NCI-H510A treated with DMSO at 0.1 percent for 48 hours (cell line): ENCODE measurements around the gene HSPG2.
"Not testable (repeated sequence)": the region's sequence is repeated elsewhere in the genome, so short reads cannot be mapped to it uniquely, and the experiment has no call there.

ENCODE experiments used
- DNase-seq: peaks from one replicate; lab custom pipeline; 2025; lab: John Stamatoyannopoulos, UW

The HSPG2 gene

DNA sequence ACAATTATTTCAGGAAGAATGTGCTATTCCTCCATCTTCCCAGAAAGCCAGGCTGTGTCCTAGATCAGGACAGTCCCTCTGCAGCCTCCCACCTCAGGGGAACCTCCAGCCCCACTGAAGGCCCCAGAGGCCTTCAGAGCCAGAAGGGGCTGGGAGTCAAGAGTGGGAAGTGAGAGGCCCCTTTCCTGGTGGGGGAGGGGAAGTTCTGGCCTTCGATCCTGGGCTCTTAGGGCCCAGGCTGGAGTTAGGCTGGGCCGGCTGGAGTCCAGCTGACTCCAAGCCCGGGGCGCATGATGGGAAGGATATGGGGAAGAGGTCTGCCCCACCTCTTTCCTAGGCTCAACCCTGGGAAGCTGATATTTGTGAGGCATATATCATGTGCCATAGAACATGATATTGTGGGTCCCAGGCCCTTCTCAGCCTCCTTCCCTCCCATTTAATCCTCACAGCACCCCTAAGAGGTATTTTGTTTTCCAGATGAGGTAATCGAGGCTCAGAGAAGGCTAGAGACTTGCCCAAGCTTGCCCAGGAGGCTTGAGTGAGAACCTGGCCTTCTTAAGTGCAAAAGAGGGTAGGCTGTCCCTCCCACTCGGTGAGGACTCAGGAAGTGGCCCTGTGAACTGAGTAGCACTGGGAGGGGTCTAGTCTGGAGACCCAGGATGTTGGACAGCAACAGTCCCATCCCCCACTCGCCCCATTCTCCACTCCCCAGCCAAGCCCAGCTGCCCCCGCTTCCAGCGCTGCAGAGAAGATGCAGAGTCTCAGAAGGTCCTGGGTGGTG lies 18.6 kb upstream of the HSPG2 start:
- DNase-seq = peak; percentile 18

DNA sequence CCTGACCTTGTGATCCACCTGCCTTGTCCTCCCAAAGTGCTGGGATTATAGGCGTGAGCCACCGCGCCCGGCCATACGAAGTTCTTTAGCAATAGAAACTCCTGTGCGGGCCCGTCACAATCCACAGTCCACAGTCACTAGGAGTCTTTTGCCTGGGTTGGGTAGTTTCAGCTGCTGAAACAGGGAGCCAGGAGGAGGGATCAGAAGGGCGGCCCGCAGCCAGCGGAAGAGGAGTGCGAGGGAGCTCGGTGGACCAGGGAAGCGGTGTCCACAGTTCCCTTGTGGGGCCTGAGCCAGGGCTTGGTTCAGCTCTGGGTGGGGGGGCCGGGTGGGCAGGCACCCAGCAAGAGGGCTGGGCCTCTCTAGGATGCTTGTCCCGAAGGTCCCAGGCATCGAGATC lies 17.9 kb upstream of the HSPG2 start:
- DNase-seq = no peak

DNA sequence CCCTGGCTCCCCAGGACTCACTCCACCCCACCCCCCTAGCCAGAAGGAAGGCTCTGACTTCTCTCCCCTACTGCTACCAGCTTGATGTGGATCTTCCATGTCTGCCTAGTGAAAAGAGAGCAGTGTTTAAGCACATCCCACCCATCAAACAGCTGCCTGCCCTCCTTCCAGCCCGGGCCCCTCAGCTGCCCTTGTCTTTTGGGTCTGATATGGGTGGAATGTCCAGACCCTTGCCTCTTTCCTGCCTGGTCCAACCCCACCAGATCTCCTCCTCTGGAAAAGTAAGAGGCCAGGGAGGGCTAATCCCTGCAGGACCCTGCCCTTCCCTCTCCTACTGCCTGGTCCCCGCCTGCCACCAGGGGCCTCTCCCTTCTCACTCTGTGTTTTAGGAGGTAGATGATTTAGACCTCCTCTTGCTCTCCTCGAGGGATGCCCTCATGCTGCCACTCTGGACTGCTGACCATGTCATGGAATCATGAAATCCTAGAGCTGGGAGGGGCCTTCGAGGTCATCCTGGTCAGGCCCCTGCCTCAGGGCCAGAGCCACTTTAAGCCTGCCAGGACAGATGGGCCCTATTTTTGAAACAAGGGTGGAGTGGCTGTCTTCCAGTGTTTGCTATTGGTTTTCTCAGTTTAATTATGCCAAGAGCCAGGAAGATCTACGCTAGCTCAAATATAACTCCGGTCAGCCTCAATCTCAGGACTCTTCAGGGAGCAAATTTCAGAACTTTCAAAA lies 15.8 kb upstream of the HSPG2 start:
- no peak for DNase-seq

DNA sequence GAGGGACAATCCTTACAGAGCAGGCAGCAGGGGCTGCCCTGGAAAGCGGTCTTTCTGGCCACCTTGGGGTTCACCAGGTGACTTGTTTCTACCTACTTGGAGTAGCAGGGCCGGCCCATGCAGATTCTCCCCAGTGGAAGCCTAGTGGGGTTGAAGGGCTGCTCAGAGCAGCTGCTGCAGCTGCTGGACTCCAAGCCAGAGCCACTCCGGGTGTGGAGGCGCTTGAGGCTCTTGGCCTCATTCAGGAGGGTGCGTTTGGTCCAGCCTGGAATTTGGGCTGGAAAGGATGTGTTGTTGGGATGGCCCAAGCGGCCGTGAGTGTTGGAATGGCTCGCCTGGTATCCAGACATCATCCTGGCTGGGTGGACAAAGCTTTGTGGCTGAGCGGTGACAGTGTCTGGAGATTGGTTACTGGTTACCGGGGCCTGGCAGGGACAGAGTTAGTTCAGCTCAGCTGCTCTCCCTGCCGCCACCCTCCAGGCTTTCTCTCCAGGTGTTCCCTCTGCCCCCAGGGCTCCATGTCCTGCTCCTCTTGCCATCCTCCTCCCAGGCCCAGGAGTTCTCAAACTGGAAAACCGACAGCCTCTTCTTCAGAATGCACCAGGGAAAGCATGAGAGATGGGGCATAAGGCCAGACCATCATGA lies 14.2 kb upstream of the HSPG2 start:
- no peak for DNase-seq

DNA sequence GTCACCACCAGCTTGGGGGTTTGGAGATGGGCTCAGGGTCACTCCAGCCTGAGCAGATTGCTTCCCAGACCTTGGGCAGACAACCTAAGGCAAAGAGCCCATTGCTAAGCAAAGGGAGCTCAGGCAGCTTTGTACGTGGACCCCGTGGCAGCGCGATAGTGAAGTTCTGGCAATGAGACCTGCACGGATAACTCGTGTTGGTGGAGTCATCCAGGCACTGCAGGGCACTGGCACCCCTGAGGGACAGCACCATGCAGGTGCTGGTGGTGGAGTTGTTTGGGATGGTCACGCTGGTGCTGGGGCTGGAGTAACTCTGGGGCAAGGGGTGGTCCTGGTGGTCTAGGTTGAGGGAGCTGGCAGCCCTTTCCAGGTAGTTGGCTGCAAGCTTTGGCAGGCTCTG lies 13.6 kb upstream of the HSPG2 start:
- DNase-seq = no peak

DNA sequence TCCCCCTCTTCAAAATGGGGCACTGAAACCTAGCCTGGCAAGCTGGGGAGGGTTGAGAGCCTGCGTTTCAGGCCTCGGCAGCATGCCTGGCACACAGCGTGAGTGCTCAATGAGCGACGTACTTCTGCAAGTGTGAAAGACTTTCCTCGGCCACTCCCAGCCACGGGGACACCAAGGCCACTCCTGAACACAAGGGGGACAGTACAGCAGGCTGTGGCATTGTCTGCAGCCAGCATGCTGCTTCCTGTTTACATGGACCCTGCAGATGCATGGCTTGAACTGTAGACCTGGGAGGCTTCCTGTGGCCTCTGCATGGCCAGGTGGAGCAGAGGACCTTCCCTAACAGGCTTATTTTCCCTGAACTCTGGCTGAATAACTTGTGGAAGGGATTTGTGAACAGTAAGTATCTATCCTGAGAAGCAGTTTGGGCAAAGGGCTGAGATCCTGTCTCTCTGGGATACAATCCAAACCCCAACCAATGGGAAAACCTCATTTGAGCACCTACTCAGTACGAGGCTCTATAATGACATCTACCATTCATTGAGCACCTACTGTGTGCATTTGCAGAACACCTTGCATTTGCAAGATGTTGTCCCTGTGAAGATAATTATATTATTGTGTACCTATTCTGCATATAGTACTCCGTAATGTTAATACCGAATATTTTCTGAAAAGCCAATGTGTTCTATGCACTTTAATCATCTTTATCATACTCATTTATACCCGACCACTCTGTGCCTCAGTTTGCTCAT lies 9.9 kb upstream of the HSPG2 start:
- no peak for DNase-seq

DNA sequence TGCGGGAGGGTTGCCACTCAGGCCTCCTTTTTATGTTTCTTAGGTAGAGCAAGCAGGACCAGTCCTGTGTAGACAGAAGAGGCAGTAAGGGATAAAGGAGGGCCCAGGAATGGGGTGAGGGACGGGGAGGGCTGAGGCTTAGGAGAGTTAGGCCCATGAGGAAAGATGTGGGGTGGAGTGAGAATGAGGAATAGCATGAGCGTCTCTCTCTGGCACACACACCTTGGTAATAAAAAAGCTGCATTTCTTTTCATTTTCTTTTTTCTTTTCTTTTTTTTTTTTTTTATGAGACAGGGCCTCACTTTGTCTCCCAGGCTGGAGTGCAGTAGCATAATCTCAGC lies 7.6 kb upstream of the HSPG2 start:
- DNase-seq = no peak

DNA sequence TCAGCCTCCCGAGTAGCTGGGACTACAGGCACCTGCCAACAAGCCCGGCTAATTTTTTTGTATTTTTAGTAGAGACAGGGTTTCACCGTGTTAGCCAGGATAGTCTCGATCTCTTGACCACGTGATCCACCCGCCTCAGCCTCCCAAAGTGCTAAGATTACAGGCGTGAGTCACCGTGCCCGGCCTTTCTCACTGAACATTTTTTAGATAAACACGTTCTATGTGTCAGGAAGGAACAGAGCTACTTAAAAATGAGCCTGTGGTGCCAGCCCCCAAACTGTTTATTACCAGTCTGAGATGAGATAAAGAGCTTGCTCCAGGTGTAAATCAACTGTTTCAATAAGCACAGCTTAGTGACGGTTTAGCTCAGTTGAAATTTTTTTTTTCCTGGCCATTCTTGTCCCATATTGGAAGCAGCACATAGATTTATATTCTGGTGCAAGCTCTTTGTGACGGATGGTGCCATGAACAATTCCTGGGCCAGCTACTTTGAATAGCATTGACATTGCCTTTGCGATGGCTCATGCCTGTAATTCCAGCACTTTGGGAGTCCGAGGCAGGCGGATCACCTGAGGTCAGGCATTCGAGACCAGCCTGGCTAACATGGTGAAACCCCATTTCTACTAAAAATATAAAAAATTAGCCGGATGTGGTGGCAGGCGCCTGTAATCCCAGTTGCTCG lies 6.0 kb upstream of the HSPG2 start:
- DNase-seq = not testable (repeated sequence)

DNA sequence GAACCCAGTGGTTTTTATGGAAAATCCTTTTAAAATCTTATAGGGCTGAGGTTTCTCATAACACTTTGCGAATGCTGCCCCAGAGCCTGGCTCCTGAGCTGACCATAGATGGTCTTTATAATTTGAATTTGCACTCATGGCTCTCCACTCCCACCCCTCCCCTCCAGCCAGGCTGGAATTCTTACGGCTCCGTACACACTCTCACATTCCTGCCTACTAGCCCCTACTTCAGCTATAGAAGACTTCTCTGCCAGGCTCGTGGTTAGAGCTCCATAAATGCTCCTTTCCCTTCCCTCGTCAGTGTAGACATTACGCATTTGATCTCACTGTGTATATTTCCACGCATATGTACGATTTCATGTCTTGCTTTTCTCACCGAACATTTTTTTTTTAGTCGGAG lies 5.4 kb upstream of the HSPG2 start:
- no peak for DNase-seq

DNA sequence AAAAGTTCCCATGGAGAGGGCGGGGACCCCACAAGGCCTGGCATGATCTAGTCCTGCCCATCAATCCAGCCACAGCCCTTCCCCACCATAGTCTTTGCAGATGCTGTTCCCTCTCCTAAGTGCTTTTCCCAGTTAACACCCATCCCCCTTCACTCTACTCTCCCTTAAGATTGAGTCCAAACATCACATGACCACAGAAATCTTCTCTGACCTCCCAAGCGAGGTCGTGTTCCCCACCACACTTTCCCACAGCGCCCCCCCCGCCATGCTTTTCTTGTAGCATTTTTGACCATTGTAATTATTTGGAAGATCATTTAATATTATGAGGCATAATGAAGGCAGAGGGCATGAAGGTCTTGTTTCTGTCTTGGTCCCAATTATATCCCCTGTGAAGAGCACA lies 4.3 kb upstream of the HSPG2 start:
- no peak for DNase-seq

DNA sequence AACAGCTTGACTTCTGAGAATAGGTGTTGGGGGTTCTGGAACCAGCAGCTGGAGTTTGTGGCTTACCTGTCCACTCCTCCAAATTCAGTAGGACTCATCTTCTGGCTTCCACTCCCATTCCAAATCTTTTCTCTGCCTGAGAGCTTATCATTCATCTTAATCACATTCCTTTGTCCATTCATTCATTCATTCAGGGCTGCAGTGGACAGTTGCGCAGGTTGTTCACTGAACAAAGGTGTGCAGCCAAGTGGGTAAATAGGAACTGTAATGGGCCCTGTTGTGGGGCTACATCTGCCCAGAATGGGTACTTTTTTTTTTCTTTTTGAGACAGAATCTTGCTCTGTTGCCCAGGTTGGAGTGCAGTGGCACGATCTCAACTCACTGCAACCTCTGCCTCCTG lies 3.4 kb upstream of the HSPG2 start:
- DNase-seq = no peak

DNA sequence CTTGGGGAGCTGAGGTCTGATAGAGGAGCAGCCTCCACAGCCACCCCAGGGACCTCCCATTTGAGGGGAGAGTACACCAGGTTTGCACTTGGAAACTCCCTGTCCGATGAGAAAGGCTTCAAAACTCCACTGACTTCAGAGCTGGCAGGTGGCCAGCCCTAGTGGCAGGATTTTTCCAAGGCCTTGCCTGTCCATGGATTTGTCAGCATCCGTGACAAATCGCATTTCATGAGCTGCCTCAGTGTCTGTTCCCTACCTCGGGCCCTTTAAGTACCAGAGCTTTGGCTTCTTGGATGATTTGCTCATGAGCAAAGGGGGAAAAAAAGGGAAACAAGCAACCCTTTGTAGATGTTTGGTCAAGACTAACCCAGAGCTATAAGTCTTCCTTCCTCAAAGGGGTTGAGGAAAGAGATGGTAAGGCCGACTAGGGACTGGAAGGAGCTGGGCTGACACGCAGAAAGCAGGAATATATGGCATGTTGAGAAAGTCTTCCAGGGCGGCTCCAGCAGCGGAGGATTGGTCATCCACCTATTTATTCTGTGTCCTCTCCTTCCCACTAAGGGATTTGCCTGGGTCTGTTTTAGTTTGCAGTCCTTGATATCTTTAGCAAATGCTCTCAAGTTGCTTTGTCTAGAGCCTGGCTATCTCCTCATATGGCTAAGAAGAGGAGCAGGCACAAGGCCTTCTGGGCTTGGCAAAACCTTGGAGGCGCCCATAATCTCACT lies 2.7 kb upstream of the HSPG2 start:
- peak; percentile 21 for DNase-seq

DNA sequence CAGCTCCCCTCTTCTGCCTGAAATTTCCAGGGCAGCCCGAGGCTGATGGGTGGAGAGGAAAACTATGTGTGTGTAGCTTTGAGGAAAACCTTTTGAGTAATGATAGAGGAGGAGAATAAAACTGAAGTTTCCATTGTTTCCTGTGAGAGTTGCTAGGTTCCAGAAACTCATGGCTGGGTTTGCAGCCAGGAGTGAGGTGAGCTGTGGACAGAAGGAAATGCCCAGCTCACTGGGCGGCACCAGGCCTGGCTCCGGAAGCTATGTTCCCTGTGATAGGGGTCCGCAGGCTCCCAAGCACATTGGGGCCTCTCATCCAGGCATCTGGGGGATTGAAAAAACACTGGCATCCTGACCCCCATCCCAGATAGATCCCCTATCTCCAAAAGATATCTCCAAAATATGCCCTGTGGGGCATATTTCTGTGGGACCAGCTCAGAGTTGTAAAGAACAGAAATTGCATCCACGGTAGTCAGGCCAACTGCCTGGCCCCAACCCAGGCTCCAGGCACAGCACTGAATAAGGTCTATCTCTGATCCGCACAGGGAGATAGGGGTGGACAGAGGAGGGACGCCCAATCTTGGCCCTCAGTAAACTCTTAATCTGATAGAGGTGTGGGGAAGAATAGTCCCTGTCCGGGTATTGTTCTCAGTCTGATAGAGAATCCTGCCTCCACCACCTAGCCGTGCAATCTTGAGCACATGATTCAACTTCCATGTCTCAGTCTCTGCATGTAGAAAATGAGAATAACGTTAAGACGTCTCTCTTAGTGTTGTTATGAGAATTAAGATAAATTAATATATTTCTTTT lies 1.8 kb upstream of the HSPG2 start:
- DNase-seq = no peak

DNA sequence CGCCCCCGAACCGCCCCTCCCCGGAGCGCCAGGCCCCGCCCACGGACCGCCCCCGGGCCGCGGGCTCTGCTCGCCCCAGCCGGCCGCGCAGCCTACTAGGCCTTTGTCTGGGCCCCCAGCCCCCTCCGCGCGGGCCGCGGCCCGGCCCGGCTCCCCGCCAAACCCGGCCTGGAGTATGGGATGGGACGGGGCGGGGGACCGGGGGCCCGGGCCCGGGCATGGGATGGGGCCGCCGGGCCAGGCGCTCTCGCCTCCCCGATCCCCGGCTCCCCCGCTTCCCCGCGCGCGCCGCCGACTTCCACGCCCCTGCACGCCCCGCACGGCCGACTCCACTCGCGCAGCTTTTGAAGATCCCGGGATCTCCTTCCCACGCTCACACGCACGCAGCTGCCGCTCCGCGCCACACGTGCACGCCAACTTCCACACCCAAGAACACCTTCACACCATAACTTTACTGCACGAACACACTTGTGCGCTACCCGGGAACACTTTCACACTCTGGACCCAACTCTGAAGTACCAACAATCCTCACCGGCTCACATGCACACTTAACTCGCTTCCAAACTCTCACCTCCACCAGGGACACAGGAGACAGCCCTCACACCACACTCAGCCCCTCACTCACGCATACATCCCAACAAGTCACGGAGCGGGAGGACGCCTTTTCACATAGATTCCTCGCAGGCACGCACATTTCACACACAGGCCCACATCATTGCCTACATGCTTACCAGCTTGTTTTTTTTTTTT lies 437 bp upstream of the HSPG2 start:
- peak; percentile 50 for DNase-seq

DNA sequence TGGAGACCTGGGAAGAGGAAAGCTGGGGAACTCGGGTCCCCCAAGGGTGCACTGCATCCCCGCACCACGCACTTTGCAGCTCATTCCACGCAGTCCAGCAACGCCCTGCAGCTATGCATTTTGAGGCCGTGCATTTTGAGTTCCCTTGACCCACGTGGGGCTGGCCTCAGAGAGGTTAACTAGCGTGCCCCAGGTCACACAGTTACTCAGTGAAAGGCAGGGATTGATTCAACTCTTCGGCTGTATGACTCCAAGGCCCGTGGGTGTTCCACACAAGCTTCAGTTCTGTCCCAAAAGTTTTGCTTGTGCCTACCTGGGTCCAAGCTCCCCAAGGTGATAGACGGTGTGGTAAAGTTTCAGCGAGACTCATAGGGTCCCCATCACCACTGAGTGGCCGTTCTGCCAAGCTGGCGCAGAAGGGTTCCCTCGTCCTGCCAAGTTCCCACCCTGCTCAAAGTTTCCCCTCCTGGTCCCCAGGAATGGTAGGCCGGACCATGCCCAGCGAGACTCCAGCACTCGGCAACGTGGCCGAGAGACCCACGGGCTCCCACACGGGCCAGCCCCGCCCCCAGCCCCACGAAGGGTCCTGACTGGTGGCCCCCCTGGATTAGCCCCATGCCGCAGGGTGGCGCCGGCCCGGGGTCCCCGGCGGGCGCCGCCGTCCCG lies 611 bp downstream of the HSPG2 start:
- DNase-seq = no peak

DNA sequence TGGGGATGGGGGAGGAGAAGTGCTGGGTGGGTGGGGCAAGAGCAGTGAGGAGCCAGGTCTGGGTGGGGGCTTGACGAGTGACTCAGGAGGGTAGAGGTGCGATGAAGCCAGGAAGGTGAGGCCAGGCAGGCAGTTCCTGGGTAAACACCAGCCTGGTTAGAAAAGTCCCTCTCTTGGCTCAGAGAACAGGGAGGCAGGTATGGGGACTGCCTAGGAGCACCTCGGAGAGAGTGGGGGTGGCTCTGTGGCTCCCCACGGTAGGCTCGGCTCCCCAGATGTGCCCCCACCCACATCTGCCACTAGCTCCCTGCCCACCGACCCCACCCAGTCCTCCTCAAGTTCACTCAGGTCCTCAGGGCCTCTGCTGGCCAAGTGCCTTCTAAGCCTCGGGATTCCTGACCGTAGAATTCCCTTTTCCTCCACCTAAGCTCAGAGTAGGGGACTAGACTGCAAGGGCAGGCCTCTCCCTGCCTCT lies 1.2 kb downstream of the HSPG2 start:
- DNase-seq = no peak

DNA sequence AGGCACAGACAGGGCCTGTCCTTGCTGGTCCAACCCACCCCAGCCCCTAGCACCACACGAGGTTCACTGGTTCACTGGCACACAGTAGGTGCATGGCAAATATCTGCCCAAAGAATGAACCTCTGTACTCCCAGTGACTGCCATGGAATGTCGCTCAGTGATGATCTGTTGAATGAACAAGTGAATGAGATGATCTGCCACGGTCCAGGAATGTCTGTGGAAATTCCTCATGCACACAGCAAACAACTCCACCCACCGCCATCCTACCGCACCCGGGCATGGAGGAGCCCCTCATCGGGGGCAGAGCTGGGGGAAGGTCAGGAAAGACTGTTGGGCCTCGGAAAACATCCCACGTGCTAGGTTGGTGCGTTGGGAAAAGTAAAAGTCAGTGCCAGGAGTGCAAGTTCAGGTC lies 1.7 kb downstream of the HSPG2 start:
- no peak for DNase-seq

DNA sequence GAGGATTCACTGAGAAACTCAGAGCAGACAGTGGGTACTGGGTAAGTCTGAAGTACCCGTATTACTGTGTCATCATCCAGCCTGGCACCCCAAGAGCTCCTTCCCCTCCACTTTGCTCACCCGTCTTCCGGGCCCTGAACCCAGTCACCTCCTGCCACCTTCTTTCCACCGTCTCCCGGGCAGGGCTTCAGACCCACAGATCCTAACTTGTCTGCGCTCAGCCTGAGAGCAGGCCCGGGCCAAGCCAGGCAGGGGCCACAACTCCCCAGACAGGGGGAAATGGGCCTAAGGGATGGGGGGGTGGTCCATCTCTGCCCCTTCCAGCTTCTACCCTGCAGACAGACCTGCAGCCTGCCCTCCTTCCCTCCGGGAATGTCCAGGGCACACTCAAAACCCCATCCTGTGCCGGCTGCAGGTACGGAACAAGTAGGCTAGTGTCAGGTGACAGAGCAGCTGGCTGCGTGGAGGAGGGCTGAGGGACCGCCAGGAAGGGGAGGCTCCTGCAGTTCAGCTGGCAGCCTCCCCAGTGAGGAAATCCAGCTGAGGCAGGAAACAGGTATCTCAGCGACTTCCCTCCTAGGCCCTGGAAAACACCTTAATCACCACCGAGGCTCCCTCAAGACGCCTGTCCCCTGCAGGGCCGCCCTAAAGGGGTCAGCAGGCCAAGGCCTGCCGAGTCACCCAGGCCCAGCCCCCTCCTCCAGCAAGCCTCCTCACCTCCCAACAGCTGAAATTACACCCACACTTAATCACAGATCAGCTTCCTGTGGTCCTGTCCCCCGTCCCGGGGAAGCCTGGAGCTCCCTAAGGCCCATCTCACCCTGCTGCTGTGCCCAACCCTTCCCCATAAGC lies 3.5 kb downstream of the HSPG2 start:
- peak; percentile 83 for DNase-seq
